ENCODE results near the gene MBOAT7. TPM values are rescaled to one million over a fixed set of nuclear protein-coding genes. Genes with fewer than 3 reads are reported as not detected.

The MBOAT7 gene
- total and polyA plus RNA-seq, 2 experiments from 2014 or later, result 109 to 133 TPM

- no peaks in the 10 kb centered on the region for H4K20me1 ChIP-seq (ENCODE audit: insufficient read depth)
- in situ Hi-C loops (cut with MboI), result no loop called here
- H3K9me3 ChIP-seq (ENCODE audit: low read depth), result no peaks in the 10 kb centered on the region
- no peaks in the 10 kb centered on the region for H3K27me3 ChIP-seq (replicated peaks; ENCODE audit: insufficient read depth)
- peaks cover 8% of the 10 kb centered on the region for H3K79me2 ChIP-seq (ENCODE audit: insufficient read depth)
- H3K4me3 ChIP-seq, result no peak overlapping the region
- TF ChIP-seq EZH2 (IDR thresholded peaks at IDR 0.05; ENCODE audit: insufficient read depth, poor library complexity, severe bottlenecking), result no peak
- no peak for TF ChIP-seq EZH2phosphoT487 (IDR thresholded peaks at IDR 0.05; ENCODE audit: insufficient read depth, low read depth)
- no peak overlapping the region for H2AFZ ChIP-seq
- no peaks in the 10 kb centered on the region for H3K9me2 ChIP-seq (ENCODE audit: insufficient read depth)
- H3K4me2 ChIP-seq (ENCODE audit: unreplicated experiment), result no peak overlapping the region
- H3K4me1 ChIP-seq (ENCODE audit: insufficient read depth), result peaks cover 6% of the 10 kb centered on the region
- peaks cover 11% of the 10 kb centered on the region; the same call in 1 of the 2 replicates for H3F3A ChIP-seq (ENCODE audit: insufficient read depth)
- no peaks in the 10 kb centered on the region; the same call in 1 of the 2 replicates for H3K36me3 ChIP-seq (ENCODE audit: low read depth)
- H3K27ac ChIP-seq, result no peak overlapping the region
- no peak for DNase-seq
- 80 to 82% methylated on average over 10 of the region's 10 CpGs for WGBS, 2 experiments (ENCODE audit: low coverage in 1 of 2, low lambda C conversion rate in 2 of 2, missing lambda C conversion rate in 2 of 2)
- H3K9ac ChIP-seq, result no peak overlapping the region
Observed at GRCh38 chr19:54133312-54133956, 55.9 kb downstream of the MBOAT7 start.

GRCh38 chr19:54129617-54129996, 59.8 kb downstream of the MBOAT7 start:
- 95 to 96% methylated on average over 18 to 20 of the region's 20 CpGs for WGBS, 2 experiments (ENCODE audit: low coverage in 1 of 2, low lambda C conversion rate in 2 of 2, missing lambda C conversion rate in 2 of 2)
- Histone ChIP-seq H3K27me3 (replicated peaks; ENCODE audit: insufficient read depth) (no peaks in the 10 kb centered on the region), H3K9me3 (ENCODE audit: low read depth) (no peaks in the 10 kb centered on the region), H3K9me2 (ENCODE audit: insufficient read depth) (no peaks in the 10 kb centered on the region), H4K20me1 (ENCODE audit: insufficient read depth) (no peaks in the 10 kb centered on the region), H3K4me1 (ENCODE audit: insufficient read depth) (no peaks in the 10 kb centered on the region), H3F3A (ENCODE audit: insufficient read depth) (no peaks in the 10 kb centered on the region), H2AFZ (no peak overlapping the region), H3K9ac (no peak overlapping the region), H3K4me2 (ENCODE audit: unreplicated experiment) (no peak overlapping the region), H3K36me3 (ENCODE audit: low read depth) (no peaks in the 10 kb centered on the region; the same call in 1 of the 2 replicates), H3K27ac (no peak overlapping the region), H3K4me3 (no peak overlapping the region), H3K79me2 (ENCODE audit: insufficient read depth) (no peaks in the 10 kb centered on the region)
- DNase-seq, result no peak
- no peak for TF ChIP-seq EZH2phosphoT487 (IDR thresholded peaks at IDR 0.05; ENCODE audit: insufficient read depth, low read depth)
- no peak for TF ChIP-seq EZH2 (IDR thresholded peaks at IDR 0.05; ENCODE audit: insufficient read depth, poor library complexity, severe bottlenecking)
- in situ Hi-C loops (cut with MboI), result no loop called here

DNA sequence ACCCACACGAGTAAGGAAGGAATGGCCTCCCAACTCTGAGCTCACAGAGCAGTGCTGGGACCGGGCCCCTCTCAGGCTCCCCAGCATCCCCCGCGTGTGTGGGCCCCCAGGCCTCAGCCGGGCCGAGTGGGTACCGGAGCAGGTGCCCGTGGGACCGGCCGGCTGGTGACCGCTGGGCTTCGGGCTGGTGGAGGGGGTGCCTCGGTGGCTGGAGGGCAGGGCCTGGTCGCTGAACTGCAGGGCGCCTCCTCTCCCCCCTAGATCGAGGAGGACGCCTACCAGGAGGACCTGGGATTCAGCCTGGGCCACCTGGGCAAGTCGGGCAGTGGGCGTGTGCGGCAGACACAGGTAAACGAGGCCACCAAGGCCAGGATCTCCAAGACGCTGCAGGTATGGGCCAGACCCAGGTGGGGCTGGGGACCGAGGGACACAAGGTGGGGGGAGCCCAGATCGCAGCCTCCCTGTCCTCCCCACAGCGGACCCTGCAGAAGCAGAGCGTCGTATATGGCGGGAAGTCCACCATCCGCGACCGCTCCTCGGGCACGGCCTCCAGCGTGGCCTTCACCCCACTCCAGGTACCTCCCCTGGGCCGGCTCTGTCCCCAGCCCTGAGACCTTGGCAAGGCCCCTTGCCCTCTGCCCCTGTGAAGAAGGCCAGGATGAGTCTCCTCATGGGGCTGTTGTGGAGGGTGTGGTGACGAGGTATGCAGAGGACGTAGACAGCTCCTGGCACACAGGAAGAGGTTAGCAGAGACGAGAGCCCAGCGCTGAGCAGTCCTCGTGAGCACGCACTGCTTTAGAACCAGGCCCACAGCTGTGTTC, 60.4 kb downstream of the MBOAT7 start:
- Histone ChIP-seq H3K4me3 (no peak overlapping the region), H3K4me2 (ENCODE audit: unreplicated experiment) (no peak overlapping the region), H3F3A (ENCODE audit: insufficient read depth) (no peaks in the 10 kb centered on the region), H3K27ac (no peak overlapping the region), H3K27me3 (replicated peaks; ENCODE audit: insufficient read depth) (no peaks in the 10 kb centered on the region), H2AFZ (no peak overlapping the region), H4K20me1 (ENCODE audit: insufficient read depth) (no peaks in the 10 kb centered on the region), H3K9me3 (ENCODE audit: low read depth) (no peaks in the 10 kb centered on the region), H3K79me2 (ENCODE audit: insufficient read depth) (no peaks in the 10 kb centered on the region), H3K36me3 (ENCODE audit: low read depth) (no peaks in the 10 kb centered on the region; the same call in 1 of the 2 replicates), H3K9ac (no peak overlapping the region), H3K4me1 (ENCODE audit: insufficient read depth) (no peaks in the 10 kb centered on the region), H3K9me2 (ENCODE audit: insufficient read depth) (no peaks in the 10 kb centered on the region)
- DNase-seq, result no peak
- in situ Hi-C loops (cut with MboI), result no loop called here
- 93% methylated on average over 27 to 41 of the region's 41 CpGs for WGBS, 2 experiments (ENCODE audit: low coverage in 1 of 2, low lambda C conversion rate in 2 of 2, missing lambda C conversion rate in 2 of 2)
- TF ChIP-seq EZH2phosphoT487 (IDR thresholded peaks at IDR 0.05; ENCODE audit: insufficient read depth, low read depth) (no peak), EZH2 (IDR thresholded peaks at IDR 0.05; ENCODE audit: insufficient read depth, poor library complexity, severe bottlenecking) (no peak)

DNA sequence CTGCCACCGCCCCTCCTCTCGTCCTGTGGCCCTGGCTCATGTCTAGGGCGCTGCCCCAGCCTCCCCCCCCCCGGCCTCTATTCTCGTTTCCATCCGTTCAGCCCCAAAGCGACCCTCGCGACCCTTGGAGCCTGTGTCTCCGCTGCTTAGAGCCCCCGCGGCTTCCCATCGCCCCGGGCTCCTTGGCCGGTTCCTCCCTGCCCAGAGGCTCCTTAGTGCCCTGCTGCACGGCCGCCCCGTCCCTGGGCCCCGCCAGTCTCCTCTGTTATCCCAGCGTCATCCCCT, 61.0 kb downstream of the MBOAT7 start:
- no peaks in the 10 kb centered on the region for H3K9me3 ChIP-seq (ENCODE audit: low read depth)
- in situ Hi-C loops (cut with MboI), result no loop called here
- no peaks in the 10 kb centered on the region for H4K20me1 ChIP-seq (ENCODE audit: insufficient read depth)
- H3K4me3 ChIP-seq, result no peak overlapping the region
- no peak overlapping the region for H3K4me2 ChIP-seq (ENCODE audit: unreplicated experiment)
- H3K9me2 ChIP-seq (ENCODE audit: insufficient read depth), result no peaks in the 10 kb centered on the region
- H3K36me3 ChIP-seq (ENCODE audit: low read depth), result no peaks in the 10 kb centered on the region; the same call in 1 of the 2 replicates
- H2AFZ ChIP-seq, result no peak overlapping the region
- no peak overlapping the region for H3K27ac ChIP-seq
- no peaks in the 10 kb centered on the region for H3K79me2 ChIP-seq (ENCODE audit: insufficient read depth)
- no peaks in the 10 kb centered on the region for H3F3A ChIP-seq (ENCODE audit: insufficient read depth)
- no peaks in the 10 kb centered on the region for H3K4me1 ChIP-seq (ENCODE audit: insufficient read depth)
- H3K9ac ChIP-seq, result no peak overlapping the region
- H3K27me3 ChIP-seq (replicated peaks; ENCODE audit: insufficient read depth), result no peaks in the 10 kb centered on the region
- 91 to 97% methylated on average over 8 to 20 of the region's 20 CpGs for WGBS, 2 experiments (ENCODE audit: low coverage in 1 of 2, low lambda C conversion rate in 2 of 2, missing lambda C conversion rate in 2 of 2)
- TF ChIP-seq EZH2phosphoT487 (IDR thresholded peaks at IDR 0.05; ENCODE audit: insufficient read depth, low read depth) (no peak), EZH2 (IDR thresholded peaks at IDR 0.05; ENCODE audit: insufficient read depth, poor library complexity, severe bottlenecking) (no peak)
- no peak for DNase-seq

Measured in GM23248 (cell line).